ENCODE data around the gene PA2G4.
"Not testable (repeated sequence)": the region's sequence is repeated elsewhere in the genome, so short reads cannot be mapped to it uniquely, and the experiment has no call there.

PA2G4 gene

GRCh38 chr12:56101045-56101444 lies 3.3 kb upstream of the PA2G4 start:
- DNase-seq, result no peak

GRCh38 chr12:56102683-56103065 lies 1.7 kb upstream of the PA2G4 start:
- no peak for DNase-seq

GRCh38 chr12:56103066-56103711 lies 1.2 kb upstream of the PA2G4 start:
- no peak for DNase-seq

- no peak for DNase-seq
These were observed 593 bp upstream of the PA2G4 start for GRCh38 chr12:56103823-56104108.

- DNase-seq, result peak in 1 of 2 experiments; percentile 46
These were observed 653 bp downstream of the PA2G4 start for GRCh38 chr12:56104815-56105608.

- DNase-seq, result no peak
These were observed 1.2 kb downstream of the PA2G4 start for GRCh38 chr12:56105609-56105902.

- no peak for DNase-seq
These were observed 2.9 kb downstream of the PA2G4 start for GRCh38 chr12:56107242-56107641.

- DNase-seq, result no peak
These were observed 6.2 kb downstream of the PA2G4 start for GRCh38 chr12:56110571-56110970.

GRCh38 chr12:56114084-56114483 lies 9.7 kb downstream of the PA2G4 start:
- no peak for DNase-seq

- DNase-seq, result no peak
These were observed 11.0 kb downstream of the PA2G4 start for GRCh38 chr12:56115329-56115728.

- DNase-seq, result peak; percentile 87 to 93
These were observed 12.1 kb downstream of the PA2G4 start, which contains the start of gene RPL41 for GRCh38 chr12:56116267-56117081. RPL41 (plus strand) TSS chr12:56116633.

GRCh38 chr12:56117082-56117706 lies 12.8 kb downstream of the PA2G4 start:
- DNase-seq, result not testable (repeated sequence)

GRCh38 chr12:56117778-56118687 lies 13.7 kb downstream of the PA2G4 start, which contains the start of gene ZC3H10:
ZC3H10 (plus strand) TSS chr12:56118266; CDS start chr12:56120563, 2,297 bp downstream.
- DNase-seq, result peak; percentile 95 to 99

- peak in 1 of 2 experiments; percentile 55 for DNase-seq
These were observed 14.5 kb downstream of the PA2G4 start for GRCh38 chr12:56118688-56119357.

GRCh38 chr12:56119361-56119796 lies 15.0 kb downstream of the PA2G4 start:
- peak; percentile 56 to 82 for DNase-seq

GRCh38 chr12:56120158-56120846 lies 15.9 kb downstream of the PA2G4 start:
- DNase-seq, result no peak

- no peak for DNase-seq
These were observed 17.0 kb downstream of the PA2G4 start for GRCh38 chr12:56121204-56121870.

GRCh38 chr12:56122637-56123036 lies 18.3 kb downstream of the PA2G4 start:
- DNase-seq, result no peak

GRCh38 chr12:56124133-56124532 lies 19.8 kb downstream of the PA2G4 start:
- DNase-seq, result no peak

GRCh38 chr12:56126732-56127239 lies 22.4 kb downstream of the PA2G4 start:
- DNase-seq, result no peak
